Activated CD8-positive, alpha-beta memory T cell treated with anti-CD3 and anti-CD28 coated beads, Interleukin-2, amount 50 U/mL, for 1 hour (primary cell): ENCODE data around the gene ABI3BP.

Experiments
- DNase-seq: peaks from one replicate; pipeline ENCODE4 v3.0.0-alpha.2; 2020; ENCODE audit errors: extremely low read depth

The ABI3BP gene

GRCh38 chr3:100836661-100837060, 156.6 kb downstream of the ABI3BP start:
- no peak for DNase-seq

- DNase-seq, result no peak
Measured at GRCh38 chr3:100834332-100834731, 158.9 kb downstream of the ABI3BP start.

- DNase-seq, result no peak
Measured at GRCh38 chr3:100833483-100833882, 159.7 kb downstream of the ABI3BP start.

- no peak for DNase-seq
Measured at GRCh38 chr3:100831629-100832028, 161.6 kb downstream of the ABI3BP start.

GRCh38 chr3:100830931-100831330, 162.3 kb downstream of the ABI3BP start:
- no peak for DNase-seq

GRCh38 chr3:100825574-100825973, 167.6 kb downstream of the ABI3BP start:
- no peak for DNase-seq

- no peak for DNase-seq
Measured at GRCh38 chr3:100815583-100815982, 177.6 kb downstream of the ABI3BP start.

GRCh38 chr3:100813828-100814227, 179.4 kb downstream of the ABI3BP start:
- no peak for DNase-seq

GRCh38 chr3:100811779-100812507, 181.3 kb downstream of the ABI3BP start:
- no peak for DNase-seq

- DNase-seq, result no peak
Measured at GRCh38 chr3:100810671-100811070, 182.6 kb downstream of the ABI3BP start.

GRCh38 chr3:100804631-100805030, 188.6 kb downstream of the ABI3BP start:
- no peak for DNase-seq

GRCh38 chr3:100803711-100804110, 189.5 kb downstream of the ABI3BP start:
- no peak for DNase-seq

GRCh38 chr3:100802126-100802525, 191.1 kb downstream of the ABI3BP start:
- no peak for DNase-seq

GRCh38 chr3:100798012-100798411, 195.2 kb downstream of the ABI3BP start:
- no peak for DNase-seq

GRCh38 chr3:100796556-100796955, 196.7 kb downstream of the ABI3BP start:
- no peak for DNase-seq

- no peak for DNase-seq
Measured at GRCh38 chr3:100789579-100789978, 203.6 kb downstream of the ABI3BP start.

- no peak for DNase-seq
Measured at GRCh38 chr3:100783619-100784018, 209.6 kb downstream of the ABI3BP start.

- no peak for DNase-seq
Measured at GRCh38 chr3:100782906-100783305, 210.3 kb downstream of the ABI3BP start.

- no peak for DNase-seq
Measured at GRCh38 chr3:100782348-100782747, 210.9 kb downstream of the ABI3BP start.

GRCh38 chr3:100781301-100781700, 211.9 kb downstream of the ABI3BP start:
- no peak for DNase-seq

GRCh38 chr3:100780071-100780622, 213.1 kb downstream of the ABI3BP start:
- DNase-seq, result no peak

- no peak for DNase-seq
Measured at GRCh38 chr3:100779480-100779879, 213.7 kb downstream of the ABI3BP start.

GRCh38 chr3:100777271-100777670, 215.9 kb downstream of the ABI3BP start:
- DNase-seq, result no peak

- no peak for DNase-seq
Measured at GRCh38 chr3:100776746-100777145, 216.5 kb downstream of the ABI3BP start.
